AG04450 (cell line): ENCODE results near the gene MGLL. TPM values are rescaled to one million over a fixed set of nuclear protein-coding genes. Genes with fewer than 3 reads are reported as not detected.
A peak's percentile ranks its signal among the peaks of the same experiment; 100 is the strongest.

Experiments used
- CTCF ChIA-PET: fragments of 300-600, 350-600 bp; formaldehyde crosslinking; extraction: SDS; loops from one replicate; lab custom pipeline; 2022; ENCODE audit warnings: antibody characterized with exemption, inconsistent platforms; lab: Charles Lee
- POLR2A ChIA-PET: fragments of 350-600 bp; formaldehyde crosslinking; extraction: SDS; loops from one replicate; lab custom pipeline; 2021; ENCODE audit warnings: antibody characterized with exemption, inconsistent platforms; lab: Yijun Ruan, JAX
- DNase-seq: peaks from one replicate; pipeline ENCODE4 v3.0.0-alpha.2; 2011; ENCODE audit warnings: low read depth, low spot score
- H3K27ac ChIP-seq: one replicate; pipeline ENCODE4 v1.5.1; 2012; ENCODE audit warnings: low read depth, low read length, control low read depth
- H3K27me3 ChIP-seq: one replicate; pipeline ENCODE4 v1.6.0; 2012; ENCODE audit warnings: low read length; ENCODE audit not compliant: control insufficient read depth, insufficient read depth
- H3K4me3 ChIP-seq: 2 replicates; pipeline ENCODE4 v1.5.1; 2011; ENCODE audit warnings: mild to moderate bottlenecking, low read depth, low read length, control low read depth
- H3K9me3 ChIP-seq: 2 replicates; pipeline ENCODE4 v1.5.1; 2012; ENCODE audit warnings: low read length; ENCODE audit not compliant: control insufficient read depth, insufficient read depth
- CTCF ChIP-seq: IDR thresholded peaks from 2 replicates; pipeline ENCODE4 v1.5.1; 2011; ENCODE audit warnings: low read depth, low read length, control low read depth, inconsistent platforms
- polyA plus RNA-seq: library from polyadenylated mRNA; depleted of rRNA; stranded (reverse); fragments of >200 nt; gene quantifications from 2 replicates; pipeline ENCODE4 v1.2.3, GENCODE V29; 2011

MGLL gene
- polyA plus RNA-seq, 1 experiment: 49.1 TPM

GRCh38 chr3:127746400-127747057 is 75.8 kb downstream of the MGLL start:
- 0 out of 2 replicates have a peak, but pooled peaks have one; percentile 25 for TF ChIP-seq CTCF
- ChIA-PET CTCF (no interaction called here), POLR2A (no interaction called here)
- Histone ChIP-seq H3K27ac (no peak overlapping the region), H3K27me3 (no peaks in the 10 kb centered on the region), H3K9me3 (no peaks in the 10 kb centered on the region), H3K4me3 (no peak overlapping the region)
- DNase-seq: no peak

GRCh38 chr3:127745656-127746399 is 76.5 kb downstream of the MGLL start:
- H3K9me3 ChIP-seq: no peaks in the 10 kb centered on the region
- ChIA-PET CTCF (interaction anchor here (0.6 kb wide), 1 partner anchor 51 kb away, joined by 3 read pairs; no protein-coding TSS in a partner anchor), POLR2A (no interaction called here)
- no peak overlapping the region for H3K4me3 ChIP-seq
- TF ChIP-seq CTCF: no peak
- DNase-seq: no peak
- no peak overlapping the region for H3K27ac ChIP-seq
- no peaks in the 10 kb centered on the region for H3K27me3 ChIP-seq

GRCh38 chr3:127744875-127745274 is 77.4 kb downstream of the MGLL start:
- POLR2A ChIA-PET: no interaction called here
- H3K27ac ChIP-seq: no peak overlapping the region

GRCh38 chr3:127744253-127744815 is 78.0 kb downstream of the MGLL start:
- CTCF ChIA-PET: no interaction called here
- DNase-seq: no peak
- POLR2A ChIA-PET: no interaction called here

More at GRCh38 chr3:127744875-127745274, 77.4 kb downstream of the MGLL start:
- DNase-seq: no peak
- Histone ChIP-seq H3K9me3 (no peaks in the 10 kb centered on the region), H3K4me3 (no peak overlapping the region), H3K27me3 (no peaks in the 10 kb centered on the region)
- CTCF ChIA-PET: no interaction called here
- TF ChIP-seq CTCF: no peak

More at GRCh38 chr3:127744253-127744815, 78.0 kb downstream of the MGLL start:
- Histone ChIP-seq H3K27ac (no peak overlapping the region), H3K9me3 (no peaks in the 10 kb centered on the region), H3K4me3 (no peak overlapping the region), H3K27me3 (no peaks in the 10 kb centered on the region)
- TF ChIP-seq CTCF: no peak
